HL-60 (cell line): ENCODE results near the gene ENPP7.
"Not testable (repeated sequence)": the region's sequence is repeated elsewhere in the genome, so short reads cannot be mapped to it uniquely, and the experiment has no call there.

Source experiments
- DNase-seq, 2 experiments: peaks; one replicate each; pipeline ENCODE4 v3.0.0-alpha.2; 2010 to 2020; ENCODE audit warnings: low read depth in 1 of 2, low spot score in 1 of 2
- H3K27ac ChIP-seq: fragments of 250-450 bp; sonication (Bioruptor Pico); replicated peaks from 2 replicates; pipeline ENCODE4 v1.5.1; 2020; ENCODE audit warnings: mild to moderate bottlenecking, moderate library complexity
- H3K27me3 ChIP-seq: fragments of 250-450 bp; sonication (Bioruptor Pico); 2 replicates; pipeline ENCODE4 v1.5.1; 2021; ENCODE audit warnings: mild to moderate bottlenecking, moderate library complexity; ENCODE audit not compliant: insufficient read depth, poor library complexity, severe bottlenecking
- H3K4me3 ChIP-seq: replicated peaks from 2 replicates; pipeline ENCODE4 v1.5.1; 2011; ENCODE audit warnings: mild to moderate bottlenecking, control low read depth, low read length; ENCODE audit not compliant: insufficient read depth
- GABPA ChIP-seq: IDR thresholded peaks from 2 replicates; pipeline ENCODE4 v1.6.1; 2012; ENCODE audit warnings: low read depth
- POLR2AphosphoS5 ChIP-seq: IDR thresholded peaks from 2 replicates; pipeline ENCODE4 v1.6.1; 2012; ENCODE audit warnings: low read depth
- REST ChIP-seq: IDR thresholded peaks from 2 replicates; pipeline ENCODE4 v1.6.1; 2012; ENCODE audit warnings: low read depth; ENCODE audit not compliant: insufficient replicate concordance
- SPI1 ChIP-seq: IDR thresholded peaks from 2 replicates; pipeline ENCODE4 v1.6.1; 2012; ENCODE audit warnings: low read depth, mild to moderate bottlenecking, borderline replicate concordance
- TF ChIP-seq, protein P1 (sequence below): IDR thresholded peaks from one replicate; pipeline ENCODE4 v1.5.1; 2011; ENCODE audit warnings: low read length, control low read depth, inconsistent platforms; ENCODE audit not compliant: insufficient read depth

ENPP7 gene

DNA sequence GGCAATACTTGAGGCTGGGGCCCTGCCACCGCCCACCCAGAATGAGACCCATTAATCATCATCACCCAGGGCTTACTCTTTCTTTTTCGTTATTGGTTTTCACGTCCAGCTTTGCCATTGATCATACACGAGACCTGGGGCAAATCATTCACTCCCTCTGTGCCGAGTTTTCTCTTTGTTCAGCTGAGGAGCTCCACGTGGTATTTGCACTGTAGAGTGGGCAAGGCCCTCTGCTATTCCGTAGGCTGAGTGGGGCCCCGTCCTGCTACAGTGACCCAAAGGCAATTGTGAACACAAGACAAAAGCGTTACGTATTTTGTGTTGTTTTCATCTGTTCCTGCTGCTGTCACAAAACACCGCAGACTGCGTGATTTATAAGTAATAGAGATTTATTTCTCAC is 23.6 kb downstream of the ENPP7 start:
- no peak overlapping the region for H3K4me3 ChIP-seq
- no peak for DNase-seq
- peaks cover 20% of the 10 kb centered on the region for H3K27me3 ChIP-seq
- TF ChIP-seq REST (no peak), GABPA (no peak), POLR2AphosphoS5 (no peak), SPI1 (no peak)
- TF ChIP-seq, protein P1, sequence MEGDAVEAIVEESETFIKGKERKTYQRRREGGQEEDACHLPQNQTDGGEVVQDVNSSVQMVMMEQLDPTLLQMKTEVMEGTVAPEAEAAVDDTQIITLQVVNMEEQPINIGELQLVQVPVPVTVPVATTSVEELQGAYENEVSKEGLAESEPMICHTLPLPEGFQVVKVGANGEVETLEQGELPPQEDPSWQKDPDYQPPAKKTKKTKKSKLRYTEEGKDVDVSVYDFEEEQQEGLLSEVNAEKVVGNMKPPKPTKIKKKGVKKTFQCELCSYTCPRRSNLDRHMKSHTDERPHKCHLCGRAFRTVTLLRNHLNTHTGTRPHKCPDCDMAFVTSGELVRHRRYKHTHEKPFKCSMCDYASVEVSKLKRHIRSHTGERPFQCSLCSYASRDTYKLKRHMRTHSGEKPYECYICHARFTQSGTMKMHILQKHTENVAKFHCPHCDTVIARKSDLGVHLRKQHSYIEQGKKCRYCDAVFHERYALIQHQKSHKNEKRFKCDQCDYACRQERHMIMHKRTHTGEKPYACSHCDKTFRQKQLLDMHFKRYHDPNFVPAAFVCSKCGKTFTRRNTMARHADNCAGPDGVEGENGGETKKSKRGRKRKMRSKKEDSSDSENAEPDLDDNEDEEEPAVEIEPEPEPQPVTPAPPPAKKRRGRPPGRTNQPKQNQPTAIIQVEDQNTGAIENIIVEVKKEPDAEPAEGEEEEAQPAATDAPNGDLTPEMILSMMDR = no peak
- H3K27ac ChIP-seq = no peak overlapping the region

- H3K4me3 ChIP-seq, DNase-seq, H3K27ac ChIP-seq: not testable (repeated sequence)
- peaks cover 15% of the 10 kb centered on the region for H3K27me3 ChIP-seq
Observed at GRCh38 chr17:79754903-79755302, 24.2 kb downstream of the ENPP7 start.

- Histone ChIP-seq H3K4me3 (no peak overlapping the region), H3K27me3 (peaks cover 9% of the 10 kb centered on the region), H3K27ac (no peak overlapping the region)
- TF ChIP-seq POLR2AphosphoS5 = no peak
- no peak for TF ChIP-seq REST
- TF ChIP-seq, protein P1 = no peak
- no peak for TF ChIP-seq SPI1
- TF ChIP-seq GABPA = no peak
- DNase-seq = no peak
Observed at GRCh38 chr17:79755591-79755990, 24.8 kb downstream of the ENPP7 start.

GRCh38 chr17:79757140-79757745 is 26.5 kb downstream of the ENPP7 start:
- DNase-seq = no peak
- H3K27me3 ChIP-seq = peaks cover 2% of the 10 kb centered on the region
- TF ChIP-seq SPI1 (no peak), POLR2AphosphoS5 (no peak)
- no peak overlapping the region for H3K27ac ChIP-seq
- H3K4me3 ChIP-seq = no peak overlapping the region

DNA sequence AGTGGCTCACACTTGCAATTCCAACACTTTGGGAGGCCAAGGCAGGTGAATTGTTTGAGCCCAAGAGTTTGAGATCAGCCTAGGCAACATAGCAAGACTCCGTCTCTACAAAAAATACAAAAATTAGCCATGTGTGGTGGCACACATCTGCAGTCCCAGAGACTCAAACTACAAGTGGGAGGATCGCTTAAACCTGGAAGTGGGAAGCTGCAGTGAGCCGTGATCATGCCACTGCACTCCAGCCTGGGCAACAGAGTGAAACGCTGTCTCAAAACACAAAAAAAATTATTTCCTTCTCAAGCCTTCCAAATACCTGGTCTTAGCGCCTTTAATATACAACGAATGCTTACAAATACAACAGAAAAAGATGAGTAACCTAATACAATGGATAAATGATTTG is 27.5 kb downstream of the ENPP7 start:
- DNase-seq = no peak
- H3K27ac ChIP-seq = no peak overlapping the region
- no peak overlapping the region for H3K4me3 ChIP-seq
- no peak for TF ChIP-seq POLR2AphosphoS5
- no peak for TF ChIP-seq GABPA
- TF ChIP-seq SPI1 = no peak
- TF ChIP-seq REST = no peak
- TF ChIP-seq, protein P1 = no peak
- H3K27me3 ChIP-seq = peaks cover 2% of the 10 kb centered on the region
